GM12873 (cell line): ENCODE measurements around the gene ARHGEF10L.

ENCODE experiments used
- CTCF ChIP-seq: IDR thresholded peaks from 2 replicates; pipeline ENCODE4 v1.5.1; 2012; ENCODE audit warnings: low read depth, mild to moderate bottlenecking, moderate library complexity, low read length, control low read depth; ENCODE audit not compliant: insufficient read depth; ENCODE audit errors: missing control alignments

The ARHGEF10L gene

DNA sequence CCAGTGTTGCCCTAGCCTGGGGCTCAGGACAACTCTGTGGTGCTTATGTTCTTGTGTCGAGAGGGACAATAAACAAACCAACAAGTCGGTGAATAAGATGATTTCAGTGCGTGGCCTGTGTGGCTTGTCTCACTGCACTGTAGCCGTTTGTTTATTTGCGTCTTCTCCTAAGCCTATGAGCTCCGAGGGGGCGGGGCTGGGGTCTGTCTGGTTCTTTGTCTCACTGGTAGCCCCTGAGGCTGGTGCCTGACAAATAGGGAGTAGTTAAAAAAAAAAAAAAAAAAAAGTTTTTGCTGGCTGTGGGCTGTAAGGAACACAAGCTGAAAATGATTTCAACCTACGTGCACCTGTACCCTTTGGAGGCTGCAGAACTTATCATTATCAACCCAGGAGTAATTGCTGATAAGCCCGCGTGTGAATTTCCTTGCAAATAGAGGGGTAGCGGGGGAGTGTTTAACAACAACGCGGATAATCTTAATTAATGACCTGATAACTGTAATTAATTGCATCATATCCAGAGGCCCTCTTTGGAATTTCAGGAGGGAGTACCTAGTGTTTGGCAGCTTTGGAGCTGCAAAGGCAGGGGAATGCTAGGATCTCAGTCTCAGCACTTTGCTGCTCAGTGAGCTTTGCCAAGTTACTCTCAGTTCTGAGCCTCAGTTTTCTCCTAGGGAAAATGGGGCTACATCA is 925 bp upstream of the ARHGEF10L start:
- TF ChIP-seq CTCF, result no peak

- TF ChIP-seq CTCF, result no peak
Observed at GRCh38 chr1:17539118-17539476, 401 bp upstream of the ARHGEF10L start.

DNA sequence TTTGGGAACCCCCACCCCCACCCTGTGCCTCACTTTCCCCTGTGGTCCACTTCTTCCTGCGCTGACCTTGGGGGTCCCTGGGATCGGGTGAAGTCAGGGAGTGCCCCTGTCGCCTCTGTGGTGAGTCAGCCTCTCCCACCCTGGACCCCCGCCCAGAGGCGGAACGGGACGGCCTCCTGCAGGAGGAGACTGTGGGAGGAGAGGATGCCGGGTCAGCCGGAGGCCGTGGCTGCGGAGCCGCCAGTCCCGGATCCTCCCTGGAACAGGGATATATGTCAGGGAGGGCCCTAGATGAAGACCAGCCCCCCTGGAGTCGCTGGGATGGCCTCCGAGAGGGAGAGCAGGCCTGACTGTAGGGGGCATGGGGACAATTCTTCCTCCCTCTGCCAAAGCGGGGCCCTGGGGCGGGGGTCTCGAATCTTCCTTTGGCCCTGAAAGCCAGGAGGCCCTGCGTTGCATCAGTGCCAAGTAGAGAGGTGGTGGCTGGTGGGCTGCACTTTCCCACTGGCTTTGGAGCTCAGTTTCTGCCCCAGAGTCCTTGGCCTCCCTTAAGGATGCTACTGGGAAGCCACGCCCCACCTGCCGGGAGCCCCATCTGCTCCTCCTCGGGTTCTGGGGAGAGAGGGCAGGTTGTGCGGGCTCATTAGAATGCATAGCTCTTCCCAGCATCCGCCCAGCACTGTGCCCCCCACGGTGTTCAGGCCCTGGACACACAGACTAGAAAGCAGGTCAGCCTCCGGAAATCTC is 930 bp downstream of the ARHGEF10L start:
- TF ChIP-seq CTCF, result no peak

- no peak for TF ChIP-seq CTCF
Observed at GRCh38 chr1:17542645-17543044, 3.1 kb downstream of the ARHGEF10L start.

DNA sequence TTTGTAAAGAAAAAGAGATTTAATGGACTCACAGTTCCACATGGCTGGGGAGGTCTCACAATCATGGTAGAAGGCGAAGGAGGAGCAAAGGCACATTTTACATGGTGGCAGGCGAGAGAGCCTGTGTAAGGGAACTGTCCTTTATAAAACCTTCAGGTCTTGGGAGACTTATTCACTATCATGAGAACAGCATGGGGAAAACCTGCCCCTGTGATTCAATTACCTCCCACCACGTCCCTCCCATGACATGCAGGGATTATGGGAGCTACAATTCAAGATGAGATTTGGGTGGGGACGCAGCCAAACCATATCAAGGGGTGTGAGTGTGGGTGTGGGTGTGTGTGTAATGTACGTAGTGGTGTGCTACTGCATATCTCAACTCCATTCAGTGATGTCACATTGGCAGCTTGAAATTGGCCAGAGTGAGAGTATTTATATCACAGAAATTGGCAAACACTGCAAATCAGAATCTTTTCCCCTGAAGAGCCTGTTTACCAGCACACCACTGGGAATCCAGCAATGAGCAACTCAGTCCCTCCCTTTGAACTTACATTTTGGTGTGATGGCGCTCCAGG is 5.4 kb downstream of the ARHGEF10L start:
- no peak for TF ChIP-seq CTCF

DNA sequence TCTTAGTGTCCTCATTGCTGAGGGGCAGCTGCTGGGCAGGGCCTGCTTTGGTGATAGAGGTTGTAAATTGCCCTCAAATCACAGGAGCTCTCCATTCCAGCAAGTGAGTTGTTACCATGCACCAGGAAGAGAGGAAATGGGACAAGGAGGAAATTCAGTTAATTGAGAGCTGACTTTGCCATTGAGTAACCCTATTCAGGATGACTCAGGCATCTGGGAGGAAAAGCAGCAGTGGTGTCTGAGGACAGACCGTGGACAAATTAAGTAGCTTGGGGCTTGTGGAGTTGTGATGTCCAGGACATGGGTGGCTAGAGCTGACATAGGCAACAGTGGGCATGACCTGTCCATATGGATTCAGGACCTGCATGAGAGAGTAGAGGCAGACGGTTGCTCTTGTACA is 5.9 kb downstream of the ARHGEF10L start:
- no peak for TF ChIP-seq CTCF

DNA sequence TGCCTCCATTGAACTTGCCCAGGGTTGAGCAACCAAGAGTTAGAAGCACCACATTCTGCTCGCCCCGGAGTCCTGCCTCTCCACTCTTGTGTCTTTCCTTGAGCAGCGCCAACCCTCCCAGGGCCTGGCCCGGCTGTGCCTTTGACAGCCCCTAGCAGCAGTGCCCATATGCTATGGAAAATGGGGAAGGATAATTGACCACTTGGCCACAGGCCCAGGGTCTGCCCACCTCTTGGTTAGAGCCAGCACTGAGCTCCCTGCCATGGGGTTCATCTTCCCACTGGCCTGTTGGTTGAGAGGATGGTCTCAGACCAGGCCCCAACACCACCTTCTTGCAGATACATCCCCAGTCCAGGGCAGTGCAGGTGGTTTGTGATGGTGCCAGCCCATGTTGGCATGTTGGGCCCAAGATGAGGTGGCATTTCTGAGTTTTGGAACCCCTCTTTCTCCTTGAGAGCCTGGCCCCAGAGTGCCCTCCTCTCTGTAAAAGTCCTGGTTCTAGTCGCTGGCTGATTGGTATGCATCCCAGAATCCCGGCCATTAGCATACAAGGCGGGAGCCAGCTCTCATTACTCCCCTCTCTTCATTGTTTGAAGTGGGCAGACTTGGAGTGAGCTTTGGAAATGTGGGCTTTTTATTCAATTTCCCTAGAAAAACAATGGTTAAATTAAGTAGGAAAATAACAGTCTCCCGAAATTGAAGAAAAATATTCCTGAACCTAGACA is 7.6 kb downstream of the ARHGEF10L start:
- TF ChIP-seq CTCF, result no peak
